ENCODE data around the gene C10orf90. TPM values are rescaled to one million over a fixed set of nuclear protein-coding genes. Genes with fewer than 3 reads are reported as not detected.

Gene C10orf90
- total RNA-seq, 1 donor from 2014 or later: not detected

DNA sequence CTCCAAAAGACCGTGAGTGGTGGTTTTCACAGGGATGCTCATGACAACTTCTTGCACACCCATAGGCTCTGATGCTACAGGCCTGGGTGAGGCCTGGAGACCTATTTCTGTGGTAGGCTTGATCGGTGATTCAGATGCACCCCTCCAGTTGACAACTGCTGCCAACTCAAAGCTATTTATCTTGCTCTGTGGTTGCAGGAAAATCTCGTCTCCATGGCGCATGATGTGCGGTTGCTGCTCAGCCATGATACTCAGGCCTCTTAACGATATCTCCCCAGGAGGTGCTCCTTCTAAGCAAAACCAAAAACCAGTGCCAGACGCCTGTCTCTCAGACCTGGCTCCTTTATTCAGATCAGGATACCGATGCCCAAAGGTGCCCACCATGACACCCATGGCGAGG, 31.4 kb downstream of the C10orf90 start:
- DNase-seq (ENCODE audit: low spot score): no peak
- peaks cover 8% of the 10 kb centered on the region for H3K27me3 Mint-ChIP-seq (ENCODE audit: unreplicated experiment)
- no peak overlapping the region for H3K4me3 Mint-ChIP-seq (ENCODE audit: unreplicated experiment)
- peaks cover 5% of the 10 kb centered on the region for H3K4me1 Mint-ChIP-seq (ENCODE audit: unreplicated experiment)
- no peak overlapping the region for H3K27ac Mint-ChIP-seq (ENCODE audit: unreplicated experiment)
- peaks cover 3% of the 10 kb centered on the region for H3K36me3 Mint-ChIP-seq (ENCODE audit: low read depth, unreplicated experiment)
- TF ChIP-seq CTCF (IDR thresholded peaks at IDR 0.05; ENCODE audit: unreplicated experiment): no peak
- no peaks in the 10 kb centered on the region for H3K9me3 Mint-ChIP-seq (ENCODE audit: unreplicated experiment)

- Mint-ChIP-seq H3K4me3 (ENCODE audit: unreplicated experiment) (no peak overlapping the region), H3K9me3 (ENCODE audit: unreplicated experiment) (no peaks in the 10 kb centered on the region), H3K4me1 (ENCODE audit: unreplicated experiment) (peaks cover 5% of the 10 kb centered on the region), H3K27me3 (ENCODE audit: unreplicated experiment) (peaks cover 8% of the 10 kb centered on the region), H3K27ac (ENCODE audit: unreplicated experiment) (no peak overlapping the region), H3K36me3 (ENCODE audit: low read depth, unreplicated experiment) (peaks cover 3% of the 10 kb centered on the region)
- TF ChIP-seq CTCF (IDR thresholded peaks at IDR 0.05; ENCODE audit: unreplicated experiment): no peak
- no peak for DNase-seq (ENCODE audit: low spot score)
Measured at GRCh38 chr10:126638542-126638941, 32.0 kb downstream of the C10orf90 start.

DNA sequence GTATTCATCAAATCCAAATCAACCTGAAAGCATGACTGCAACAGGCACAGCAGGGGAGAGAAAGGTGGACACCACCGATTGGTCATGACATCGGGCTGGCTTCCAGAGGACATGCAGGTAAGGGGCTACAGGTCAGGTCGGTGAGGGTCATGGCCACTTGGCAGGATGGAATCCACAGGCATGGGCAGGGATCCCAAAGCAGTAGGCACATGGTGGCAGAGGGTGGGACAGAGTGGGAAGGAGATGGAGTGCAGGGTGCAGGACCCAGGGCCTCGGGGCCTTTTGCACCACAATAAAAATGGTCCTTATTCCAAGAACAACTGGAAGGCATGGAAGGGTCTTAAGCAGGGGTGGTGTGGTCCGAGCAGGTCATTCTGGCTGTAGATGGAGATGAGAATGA, 33.0 kb downstream of the C10orf90 start:
- TF ChIP-seq CTCF (IDR thresholded peaks at IDR 0.05; ENCODE audit: unreplicated experiment): no peak
- H3K9me3 Mint-ChIP-seq (ENCODE audit: unreplicated experiment): no peaks in the 10 kb centered on the region
- H3K4me1 Mint-ChIP-seq (ENCODE audit: unreplicated experiment): peaks cover 5% of the 10 kb centered on the region
- no peak overlapping the region for H3K4me3 Mint-ChIP-seq (ENCODE audit: unreplicated experiment)
- H3K36me3 Mint-ChIP-seq (ENCODE audit: low read depth, unreplicated experiment): peaks cover 3% of the 10 kb centered on the region
- DNase-seq (ENCODE audit: low spot score): no peak
- peaks cover 8% of the 10 kb centered on the region for H3K27me3 Mint-ChIP-seq (ENCODE audit: unreplicated experiment)
- no peak overlapping the region for H3K27ac Mint-ChIP-seq (ENCODE audit: unreplicated experiment)

GRCh38 chr10:126634911-126635310, 35.6 kb downstream of the C10orf90 start:
- TF ChIP-seq CTCF (IDR thresholded peaks at IDR 0.05; ENCODE audit: unreplicated experiment): no peak

GRCh38 chr10:126634347-126634746, 36.1 kb downstream of the C10orf90 start:
- TF ChIP-seq CTCF (IDR thresholded peaks at IDR 0.05; ENCODE audit: unreplicated experiment): no peak
- Mint-ChIP-seq H3K27ac (ENCODE audit: unreplicated experiment) (no peak overlapping the region), H3K9me3 (ENCODE audit: unreplicated experiment) (no peaks in the 10 kb centered on the region), H3K36me3 (ENCODE audit: low read depth, unreplicated experiment) (peaks cover 3% of the 10 kb centered on the region), H3K27me3 (ENCODE audit: unreplicated experiment) (peaks cover 8% of the 10 kb centered on the region), H3K4me3 (ENCODE audit: unreplicated experiment) (no peak overlapping the region), H3K4me1 (ENCODE audit: unreplicated experiment) (peaks cover 5% of the 10 kb centered on the region)
- no peak for DNase-seq (ENCODE audit: low spot score)

More at GRCh38 chr10:126634911-126635310, 35.6 kb downstream of the C10orf90 start:
- no peak overlapping the region for H3K4me3 Mint-ChIP-seq (ENCODE audit: unreplicated experiment)
- no peak overlapping the region for H3K27ac Mint-ChIP-seq (ENCODE audit: unreplicated experiment)
- DNase-seq (ENCODE audit: low spot score): no peak
- H3K36me3 Mint-ChIP-seq (ENCODE audit: low read depth, unreplicated experiment): peaks cover 3% of the 10 kb centered on the region
- H3K27me3 Mint-ChIP-seq (ENCODE audit: unreplicated experiment): peaks cover 8% of the 10 kb centered on the region
- no peaks in the 10 kb centered on the region for H3K9me3 Mint-ChIP-seq (ENCODE audit: unreplicated experiment)
- peaks cover 5% of the 10 kb centered on the region for H3K4me1 Mint-ChIP-seq (ENCODE audit: unreplicated experiment)

Measured in endothelial cell (in vitro differentiated cells).